HS-5 (cell line): ENCODE results near the gene RND3.

Experiments
- DNase-seq: peaks from one replicate; pipeline ENCODE4 v3.0.0-alpha.2; 2012; ENCODE audit warnings: low read depth

RND3 gene

GRCh38 chr2:150487537-150488429 is at the start of gene RND3:
Gene RND3 (minus strand): TSS chr2:150487667. CDS start chr2:150487417, 250 bp downstream.
- DNase-seq, result peak; percentile 98

GRCh38 chr2:150535176-150535575 is 47.7 kb upstream of the RND3 start:
- no peak for DNase-seq

- DNase-seq, result peak; percentile 48
Measured at GRCh38 chr2:150532879-150533278, 45.4 kb upstream of the RND3 start.

GRCh38 chr2:150532020-150532419 is 44.6 kb upstream of the RND3 start:
- no peak for DNase-seq

- no peak for DNase-seq
Measured at GRCh38 chr2:150531591-150531990, 44.1 kb upstream of the RND3 start.

GRCh38 chr2:150530168-150530567 is 42.7 kb upstream of the RND3 start:
- DNase-seq, result no peak

- peak; percentile 84 for DNase-seq
Measured at GRCh38 chr2:150528861-150529801, 41.7 kb upstream of the RND3 start.

- DNase-seq, result peak; percentile 93
Measured at GRCh38 chr2:150526827-150527226, 39.4 kb upstream of the RND3 start.

GRCh38 chr2:150526006-150526405 is 38.5 kb upstream of the RND3 start:
- DNase-seq, result no peak

- DNase-seq, result no peak
Measured at GRCh38 chr2:150522269-150522668, 34.8 kb upstream of the RND3 start.

GRCh38 chr2:150520887-150521664 is 33.6 kb upstream of the RND3 start:
- no peak for DNase-seq

- DNase-seq, result no peak
Measured at GRCh38 chr2:150520033-150520432, 32.6 kb upstream of the RND3 start.

- no peak for DNase-seq
Measured at GRCh38 chr2:150517951-150518680, 30.6 kb upstream of the RND3 start.

GRCh38 chr2:150513647-150514046 is 26.2 kb upstream of the RND3 start:
- DNase-seq, result no peak

- no peak for DNase-seq
Measured at GRCh38 chr2:150508497-150509137, 21.1 kb upstream of the RND3 start.

- DNase-seq, result no peak
Measured at GRCh38 chr2:150507071-150507470, 19.6 kb upstream of the RND3 start.

- no peak for DNase-seq
Measured at GRCh38 chr2:150505178-150505577, 17.7 kb upstream of the RND3 start.

- DNase-seq, result peak; percentile 98
Measured at GRCh38 chr2:150495993-150496627, 8.6 kb upstream of the RND3 start.

GRCh38 chr2:150495001-150495400 is 7.5 kb upstream of the RND3 start:
- no peak for DNase-seq

- no peak for DNase-seq
Measured at GRCh38 chr2:150494234-150494945, 6.9 kb upstream of the RND3 start.
